K562 (cell line): Measurements from ENCODE around the gene UTP11. TPM values are rescaled to one million over a fixed set of nuclear protein-coding genes. Genes with fewer than 3 reads are reported as not detected.
A peak's percentile ranks its signal among the peaks of the same experiment; 100 is the strongest.

Experiments used
- BRF1 ChIP-seq: IDR thresholded peaks from 3 replicates; pipeline ENCODE4 v1.6.1; 2011; ENCODE audit warnings: borderline replicate concordance, mild to moderate bottlenecking; ENCODE audit not compliant: insufficient read length; ENCODE audit errors: extremely low read depth
- FOXJ2 ChIP-seq: fragments of 200-800 bp; sonication (Bioruptor generic); IDR thresholded peaks from 2 replicates; pipeline ENCODE4 v1.6.1; 2016; ENCODE audit warnings: missing genetic modification characterization, missing compliant biosample characterization
- FUS ChIP-seq: fragments of 200-400 bp; formaldehyde crosslinking; optimal IDR thresholded peaks from 2 replicates; pipeline ENCODE3; 2017; ENCODE audit warnings: low read depth, low read length
- GABPB1 ChIP-seq: sonication (generic); formaldehyde crosslinking; IDR thresholded peaks from 2 replicates; pipeline ENCODE4 v1.8.0; 2022; ENCODE audit warnings: mild to moderate bottlenecking, missing genetic modification reagents
- HMBOX1 ChIP-seq: sonication (generic); IDR thresholded peaks from 2 replicates; pipeline ENCODE4 v1.6.1; 2016
- KAT8 ChIP-seq: fragments of 450-650 bp; IDR thresholded peaks from 2 replicates; pipeline ENCODE4 v1.6.1; 2016; ENCODE audit warnings: low read depth, mild to moderate bottlenecking
- NELFE ChIP-seq: IDR thresholded peaks from 2 replicates; pipeline ENCODE4 v1.6.1; 2011; ENCODE audit warnings: mild to moderate bottlenecking; ENCODE audit not compliant: insufficient read depth, insufficient read length
- NFYB ChIP-seq: IDR thresholded peaks from 2 replicates; pipeline ENCODE4 v1.6.1; 2011; ENCODE audit warnings: mild to moderate bottlenecking, moderate library complexity; ENCODE audit not compliant: insufficient read length; ENCODE audit errors: extremely low read depth
- NKRF ChIP-seq: fragments of 450-650 bp; IDR thresholded peaks from 2 replicates; pipeline ENCODE4 v1.6.1; 2016; ENCODE audit warnings: borderline replicate concordance
- RBM15 ChIP-seq: fragments of 200-400 bp; formaldehyde crosslinking; IDR thresholded peaks from 2 replicates; pipeline ENCODE4 v1.6.1; 2018; ENCODE audit warnings: mild to moderate bottlenecking, low read length, moderate library complexity; ENCODE audit not compliant: insufficient read depth
- SRSF7 ChIP-seq: fragments of 200-400 bp; formaldehyde crosslinking; optimal IDR thresholded peaks from 2 replicates; pipeline ENCODE3; 2017; ENCODE audit warnings: mild to moderate bottlenecking, low read depth, low read length
- ZNF589 ChIP-seq: fragments of 200-800 bp; sonication (Bioruptor generic); IDR thresholded peaks from 2 replicates; pipeline ENCODE4 v1.6.1; 2016; ENCODE audit warnings: low read depth, missing genetic modification characterization, missing compliant biosample characterization
- polyA plus RNA-seq, 8 experiments: library from polyadenylated mRNA; depleted of rRNA in 4 of 8; stranded (reverse) in 5 of 8; unstranded in 3 of 8; fragments of >200 nt; fragmentation: Nextera tagmentation in 2 of 8; fragmentation: Illumina TruSeq in 1 of 8; extraction: Ambion mirVana in 2 of 8; extraction: Trizol in 1 of 8; gene quantifications; 2 replicates each; pipeline versions ENCODE4 v1.2.1 to v1.2.3, GENCODE V29; 2011 to 2014; ENCODE audit warnings: inconsistent platforms in 1 of 8, missing spikeins in 1 of 8
- total RNA-seq, 7 experiments: library from RNA; depleted of rRNA in 6 of 7; stranded (reverse); fragments of >200 nt in 6 of 7; fragmentation: Illumina TruSeq in 2 of 7; extraction: Trizol in 2 of 7; gene quantifications; 2 replicates each; pipeline versions ENCODE4 v1.2.1 to v1.2.3, GENCODE V29; 2011 to 2021; ENCODE audit warnings: low replicate concordance in 1 of 7
- TF ChIP-seq, protein P1 (sequence below), 3 experiments: fragments of 200-800 bp in 1 of 3; fragments of 250-450 bp in 1 of 3; fragments of 450-650 bp in 1 of 3; sonication (Bioruptor Pico) in 1 of 3; sonication (Bioruptor generic) in 1 of 3; formaldehyde crosslinking in 1 of 3; IDR thresholded peaks; 2 replicates each; pipeline versions ENCODE4 v1.6.1 to v1.8.0; 2016 to 2022; ENCODE audit warnings: mild to moderate bottlenecking in 2 of 3, missing genetic modification characterization in 2 of 3, missing compliant biosample characterization in 1 of 3, moderate library complexity in 1 of 3
- TF ChIP-seq, protein P2 (sequence below): sonication (generic); formaldehyde crosslinking; IDR thresholded peaks from 2 replicates; pipeline ENCODE4 v1.8.0; 2023; ENCODE audit warnings: mild to moderate bottlenecking, missing genetic modification reagents
- TF ChIP-seq, protein P3 (sequence below): fragments of 450-650 bp; formaldehyde crosslinking; IDR thresholded peaks from 2 replicates; pipeline ENCODE4 v1.4.0; 2020; ENCODE audit warnings: mild to moderate bottlenecking, moderate library complexity

Gene UTP11
- total and polyA plus RNA-seq, 9 of the 15 experiments (the other 6 are each of a cell fraction or from before 2014, with no cell fraction given): 91.1 to 378 (median 221) TPM

- TF ChIP-seq, protein P1, sequence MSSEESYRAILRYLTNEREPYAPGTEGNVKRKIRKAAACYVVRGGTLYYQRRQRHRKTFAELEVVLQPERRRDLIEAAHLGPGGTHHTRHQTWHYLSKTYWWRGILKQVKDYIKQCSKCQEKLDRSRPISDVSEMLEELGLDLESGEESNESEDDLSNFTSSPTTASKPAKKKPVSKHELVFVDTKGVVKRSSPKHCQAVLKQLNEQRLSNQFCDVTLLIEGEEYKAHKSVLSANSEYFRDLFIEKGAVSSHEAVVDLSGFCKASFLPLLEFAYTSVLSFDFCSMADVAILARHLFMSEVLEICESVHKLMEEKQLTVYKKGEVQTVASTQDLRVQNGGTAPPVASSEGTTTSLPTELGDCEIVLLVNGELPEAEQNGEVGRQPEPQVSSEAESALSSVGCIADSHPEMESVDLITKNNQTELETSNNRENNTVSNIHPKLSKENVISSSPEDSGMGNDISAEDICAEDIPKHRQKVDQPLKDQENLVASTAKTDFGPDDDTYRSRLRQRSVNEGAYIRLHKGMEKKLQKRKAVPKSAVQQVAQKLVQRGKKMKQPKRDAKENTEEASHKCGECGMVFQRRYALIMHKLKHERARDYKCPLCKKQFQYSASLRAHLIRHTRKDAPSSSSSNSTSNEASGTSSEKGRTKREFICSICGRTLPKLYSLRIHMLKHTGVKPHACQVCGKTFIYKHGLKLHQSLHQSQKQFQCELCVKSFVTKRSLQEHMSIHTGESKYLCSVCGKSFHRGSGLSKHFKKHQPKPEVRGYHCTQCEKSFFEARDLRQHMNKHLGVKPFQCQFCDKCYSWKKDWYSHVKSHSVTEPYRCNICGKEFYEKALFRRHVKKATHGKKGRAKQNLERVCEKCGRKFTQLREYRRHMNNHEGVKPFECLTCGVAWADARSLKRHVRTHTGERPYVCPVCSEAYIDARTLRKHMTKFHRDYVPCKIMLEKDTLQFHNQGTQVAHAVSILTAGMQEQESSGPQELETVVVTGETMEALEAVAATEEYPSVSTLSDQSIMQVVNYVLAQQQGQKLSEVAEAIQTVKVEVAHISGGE (CRISPR knock-in tag; IDR thresholded peaks at IDR 0.05): peak in 2 of 3 experiments; percentile 31 to 90; a peak in 3 of 6 replicates
- no peak for TF ChIP-seq BRF1
- TF ChIP-seq SRSF7: no peak
- TF ChIP-seq NFYB: peak; percentile 53
- TF ChIP-seq RBM15: no peak
- TF ChIP-seq KAT8: no peak
- TF ChIP-seq FOXJ2 (tag): peak; percentile 90
- TF ChIP-seq, protein P2, sequence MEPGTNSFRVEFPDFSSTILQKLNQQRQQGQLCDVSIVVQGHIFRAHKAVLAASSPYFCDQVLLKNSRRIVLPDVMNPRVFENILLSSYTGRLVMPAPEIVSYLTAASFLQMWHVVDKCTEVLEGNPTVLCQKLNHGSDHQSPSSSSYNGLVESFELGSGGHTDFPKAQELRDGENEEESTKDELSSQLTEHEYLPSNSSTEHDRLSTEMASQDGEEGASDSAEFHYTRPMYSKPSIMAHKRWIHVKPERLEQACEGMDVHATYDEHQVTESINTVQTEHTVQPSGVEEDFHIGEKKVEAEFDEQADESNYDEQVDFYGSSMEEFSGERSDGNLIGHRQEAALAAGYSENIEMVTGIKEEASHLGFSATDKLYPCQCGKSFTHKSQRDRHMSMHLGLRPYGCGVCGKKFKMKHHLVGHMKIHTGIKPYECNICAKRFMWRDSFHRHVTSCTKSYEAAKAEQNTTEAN (CRISPR knock-in tag): no peak; the same call in 1 of the 2 replicates
- no peak for TF ChIP-seq FUS
- TF ChIP-seq NKRF: peak; percentile 80
- TF ChIP-seq NELFE: no peak
- peak; percentile 99 for TF ChIP-seq GABPB1 (CRISPR knock-in tag)
- no peak for TF ChIP-seq HMBOX1
- TF ChIP-seq ZNF589 (CRISPR knock-in tag): peak; percentile 100
- TF ChIP-seq, protein P3, sequence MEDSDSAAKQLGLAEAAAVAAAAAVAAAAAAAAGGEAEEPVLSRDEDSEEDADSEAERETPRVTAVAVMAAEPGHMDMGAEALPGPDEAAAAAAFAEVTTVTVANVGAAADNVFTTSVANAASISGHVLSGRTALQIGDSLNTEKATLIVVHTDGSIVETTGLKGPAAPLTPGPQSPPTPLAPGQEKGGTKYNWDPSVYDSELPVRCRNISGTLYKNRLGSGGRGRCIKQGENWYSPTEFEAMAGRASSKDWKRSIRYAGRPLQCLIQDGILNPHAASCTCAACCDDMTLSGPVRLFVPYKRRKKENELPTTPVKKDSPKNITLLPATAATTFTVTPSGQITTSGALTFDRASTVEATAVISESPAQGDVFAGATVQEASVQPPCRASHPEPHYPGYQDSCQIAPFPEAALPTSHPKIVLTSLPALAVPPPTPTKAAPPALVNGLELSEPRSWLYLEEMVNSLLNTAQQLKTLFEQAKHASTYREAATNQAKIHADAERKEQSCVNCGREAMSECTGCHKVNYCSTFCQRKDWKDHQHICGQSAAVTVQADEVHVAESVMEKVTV (CRISPR knock-in tag): no peak
Observed at GRCh38 chr1:38012363-38013226, at the start of gene UTP11 (continued).
